ENCODE results near the gene PRCD. TPM values are rescaled to one million over a fixed set of nuclear protein-coding genes. Genes with fewer than 3 reads are reported as not detected.
"Not testable (repeated sequence)": the region's sequence is repeated elsewhere in the genome, so short reads cannot be mapped to it uniquely, and the experiment has no call there.

Gene PRCD
- polyA plus RNA-seq, 3 donors, result 3.0 to 6.0 (median 3.9) TPM

GRCh38 chr17:76501018-76501826 lies 38.6 kb upstream of the PRCD start, which contains the start of gene RHBDF2:
RHBDF2 (minus strand) TSS chr17:76501423; CDS start chr17:76481524, 19,899 bp downstream.
- DNase-seq (ENCODE audit: extremely low read depth in 1 of 11, low read depth in 9 of 11, low spot score in 4 of 11), result peak in 3 of 11 donors; percentile 60 to 67 (median 63)

GRCh38 chr17:76501827-76502307 lies 38.0 kb upstream of the PRCD start:
- no peak for DNase-seq (ENCODE audit: extremely low read depth in 1 of 11, low read depth in 9 of 11, low spot score in 4 of 11)

- DNase-seq (ENCODE audit: extremely low read depth in 1 of 11, low read depth in 9 of 11, low spot score in 4 of 11), result no peak
Observed at GRCh38 chr17:76502341-76503211, 37.3 kb upstream of the PRCD start.

- no peak for DNase-seq (ENCODE audit: extremely low read depth in 1 of 11, low read depth in 9 of 11, low spot score in 4 of 11)
Observed at GRCh38 chr17:76504117-76504516, 35.7 kb upstream of the PRCD start.

- peak in 1 of 11 donors; percentile 71 for DNase-seq (ENCODE audit: extremely low read depth in 1 of 11, low read depth in 9 of 11, low spot score in 4 of 11)
Observed at GRCh38 chr17:76506408-76507345, 33.2 kb upstream of the PRCD start.

GRCh38 chr17:76508472-76509063 lies 31.3 kb upstream of the PRCD start:
- not testable (repeated sequence) for DNase-seq (ENCODE audit: extremely low read depth in 1 of 11, low read depth in 9 of 11, low spot score in 4 of 11)

- DNase-seq (ENCODE audit: extremely low read depth in 1 of 11, low read depth in 9 of 11, low spot score in 4 of 11), result no peak
Observed at GRCh38 chr17:76510831-76511244, 29.0 kb upstream of the PRCD start.

GRCh38 chr17:76511668-76512365 lies 28.0 kb upstream of the PRCD start:
- no peak for DNase-seq (ENCODE audit: extremely low read depth in 1 of 11, low read depth in 9 of 11, low spot score in 4 of 11)

GRCh38 chr17:76512366-76513305 lies 27.2 kb upstream of the PRCD start:
- no peak for DNase-seq (ENCODE audit: extremely low read depth in 1 of 11, low read depth in 9 of 11, low spot score in 4 of 11)

GRCh38 chr17:76513306-76513692 lies 26.5 kb upstream of the PRCD start:
- DNase-seq (ENCODE audit: extremely low read depth in 1 of 11, low read depth in 9 of 11, low spot score in 4 of 11), result no peak

GRCh38 chr17:76514355-76514754 lies 25.5 kb upstream of the PRCD start:
- not testable (repeated sequence) for DNase-seq (ENCODE audit: extremely low read depth in 1 of 11, low read depth in 9 of 11, low spot score in 4 of 11)

- DNase-seq (ENCODE audit: extremely low read depth in 1 of 11, low read depth in 9 of 11, low spot score in 4 of 11), result no peak
Observed at GRCh38 chr17:76515274-76515949, 24.4 kb upstream of the PRCD start.

- no peak for DNase-seq (ENCODE audit: extremely low read depth in 1 of 11, low read depth in 9 of 11, low spot score in 4 of 11)
Observed at GRCh38 chr17:76517638-76518038, 22.2 kb upstream of the PRCD start.

- no peak for DNase-seq (ENCODE audit: extremely low read depth in 1 of 11, low read depth in 9 of 11, low spot score in 4 of 11)
Observed at GRCh38 chr17:76519048-76519966, 20.5 kb upstream of the PRCD start.

- no peak for DNase-seq (ENCODE audit: extremely low read depth in 1 of 11, low read depth in 9 of 11, low spot score in 4 of 11)
Observed at GRCh38 chr17:76521262-76521661, 18.6 kb upstream of the PRCD start.

All from renal cortex interstitium (tissue), 11 donors.